GM12878 (cell line): ENCODE results near the gene ATP8A1. TPM values are rescaled to one million over a fixed set of nuclear protein-coding genes. Genes with fewer than 3 reads are reported as not detected.
A peak's percentile ranks its signal among the peaks of the same experiment; 100 is the strongest.
"Not testable (repeated sequence)": the region's sequence is repeated elsewhere in the genome, so short reads cannot be mapped to it uniquely, and the experiment has no call there.

Source experiments
- ATAC-seq: fragments of 200-7000 bp; cut with Tn5 transposase; 3 replicates; pipeline ENCODE4 v1.9.1; 2020; ENCODE audit warnings: mild to moderate bottlenecking, moderate library complexity
- BruUV-seq: library from RNA; stranded (reverse); fragments of 400-500 nt; replicated peaks from 2 replicates; lab custom pipeline; 2021; lab: Mats Ljungman, UMichigan
- CTCF ChIA-PET: fragments of 300-600 bp; sonication (Branson Sonifier 250); formaldehyde crosslinking; extraction: SDS; loops from one replicate; lab custom pipeline; 2021; ENCODE audit warnings: inconsistent platforms; lab: Yijun Ruan, JAX
- POLR2A ChIA-PET: fragments of 350-600 bp; formaldehyde crosslinking; extraction: SDS; loops from one replicate; lab custom pipeline; 2021; ENCODE audit warnings: inconsistent platforms; lab: Charles Lee
- RAD21 ChIA-PET: fragments of 300-600 bp; sonication (Branson Sonifier 250); formaldehyde crosslinking; loops from one replicate; lab custom pipeline; 2023; ENCODE audit warnings: antibody characterized with exemption; ENCODE audit not compliant: unreplicated experiment; lab: Charles Lee
- SMC1A ChIA-PET: fragments of 300-600 bp; sonication (Branson Sonifier 250); formaldehyde crosslinking; loops from one replicate; lab custom pipeline; 2023; ENCODE audit not compliant: unreplicated experiment, uncharacterized antibody; lab: Charles Lee
- DNase-seq: peaks from one replicate; pipeline ENCODE4 v3.0.0-alpha.2; 2011; ENCODE audit warnings: low read depth, low spot score
- FAIRE-seq: peaks from 3 replicates; lab custom pipeline; 2011; peaks lifted over from hg19 to GRCh38; lab: Jason Lieb, UNC
- H2AFZ ChIP-seq: 2 replicates; pipeline ENCODE4 v1.6.0; 2011; ENCODE audit warnings: low read depth, low read length, control low read depth; ENCODE audit not compliant: control insufficient read depth
- H3K27ac ChIP-seq: 2 replicates; pipeline ENCODE4 v1.5.1; 2011; ENCODE audit warnings: control low read depth; ENCODE audit not compliant: control insufficient read depth, insufficient read depth
- H3K27me3 ChIP-seq, 2 experiments: replicated peaks in 1 of 2; 2 replicates each; pipeline versions ENCODE4 v1.6.0 to v1.6.1; 2011; ENCODE audit warnings: low read length in 1 of 2; ENCODE audit not compliant: control insufficient read depth in 2 of 2, insufficient read depth in 2 of 2
- H3K36me3 ChIP-seq, 2 experiments: 2 replicates each; pipeline ENCODE4 v1.5.1; 2011; ENCODE audit warnings: low read length in 1 of 2; ENCODE audit not compliant: control insufficient read depth in 2 of 2, insufficient read depth in 2 of 2
- H3K4me1 ChIP-seq: 2 replicates; pipeline ENCODE4 v1.6.1; 2011; ENCODE audit warnings: mild to moderate bottlenecking, low read length, moderate library complexity, mixed read lengths; ENCODE audit not compliant: control insufficient read depth, insufficient read depth
- H3K4me2 ChIP-seq: 2 replicates; pipeline ENCODE4 v1.6.0; 2011; ENCODE audit warnings: control low read depth; ENCODE audit not compliant: control insufficient read depth, insufficient read depth
- H3K4me3 ChIP-seq: fragments of 200-600 bp; sonication (generic); 2 replicates; pipeline ENCODE4 v1.5.1; 2016
- H3K79me2 ChIP-seq: 2 replicates; pipeline ENCODE4 v1.6.0; 2011; ENCODE audit warnings: low read length; ENCODE audit not compliant: control insufficient read depth, insufficient read depth
- H3K9ac ChIP-seq: 2 replicates; pipeline ENCODE4 v1.8.0; 2011; ENCODE audit warnings: low read length, control low read depth, mixed read lengths; ENCODE audit not compliant: control insufficient read depth, insufficient read depth
- H3K9me3 ChIP-seq: replicated peaks from 3 replicates; pipeline ENCODE4 v1.5.1; 2011; ENCODE audit warnings: mild to moderate bottlenecking, low read length; ENCODE audit not compliant: control insufficient read depth, insufficient read depth
- H4K20me1 ChIP-seq: 2 replicates; pipeline ENCODE4 v1.6.0; 2011; ENCODE audit not compliant: control insufficient read depth, insufficient read depth
- NR2F1 ChIP-seq: fragments of 450-650 bp; conservative IDR thresholded peaks from 2 replicates; pipeline ENCODE4 v1.6.1; 2017; ENCODE audit warnings: mild to moderate bottlenecking
- WGBS: methylation state at CpG from one replicate; pipeline ENCODE4 v1.1.6; 2016; ENCODE audit warnings: low lambda C conversion rate; ENCODE audit not compliant: insufficient replicate concordance, insufficient coverage; ENCODE audit errors: missing lambda C conversion rate; 5-methylcytosine and 5-hydroxymethylcytosine counted together
- in situ Hi-C: fragments of 300-500 bp; cut with MboI; formaldehyde crosslinking; loops from 9 replicates; pipeline ENCODE4 v1.14.3; 2018; ENCODE audit warnings: mixed read lengths
- intact Hi-C: fragments of 100-400 bp; cut with micrococcal nuclease; formaldehyde crosslinking; loops from one replicate; pipeline ENCODE4 v1.14.2; 2022; ENCODE audit not compliant: unreplicated experiment
- polyA plus RNA-seq, 11 experiments: library from polyadenylated mRNA; depleted of rRNA in 4 of 11; unstranded in 6 of 11; stranded (reverse) in 5 of 11; fragments of >200 nt; fragmentation: Nextera tagmentation in 4 of 11; fragmentation: Illumina TruSeq in 1 of 11; extraction: Ambion mirVana in 4 of 11; extraction: Trizol in 1 of 11; gene quantifications; 1 replicate in 1 of 11; 2 replicates in 10 of 11; pipeline versions ENCODE4 v1.2.1 to v1.2.3, GENCODE V29; 2011 to 2016; ENCODE audit warnings: inconsistent platforms in 2 of 11, missing spikeins in 2 of 11, low read depth in 1 of 11
- total RNA-seq, 4 experiments: library from RNA; depleted of rRNA in 3 of 4; stranded (reverse); fragments of >200 nt in 3 of 4; fragmentation: Illumina TruSeq in 1 of 4; extraction: Trizol in 1 of 4; gene quantifications; 2 replicates each; pipeline versions ENCODE4 v1.2.1 to v1.2.3, GENCODE V29; 2013 to 2021
- TF ChIP-seq, protein P1 (sequence below): fragments of 450-650 bp; IDR thresholded peaks from 2 replicates; pipeline ENCODE4 v1.6.1; 2017; ENCODE audit warnings: mild to moderate bottlenecking

The ATP8A1 gene
- total and polyA plus RNA-seq, 10 of the 15 experiments (the other 5 are each of a cell fraction or from before 2014, with no cell fraction given), result 9.0 to 116 (median 37.3) TPM

DNA sequence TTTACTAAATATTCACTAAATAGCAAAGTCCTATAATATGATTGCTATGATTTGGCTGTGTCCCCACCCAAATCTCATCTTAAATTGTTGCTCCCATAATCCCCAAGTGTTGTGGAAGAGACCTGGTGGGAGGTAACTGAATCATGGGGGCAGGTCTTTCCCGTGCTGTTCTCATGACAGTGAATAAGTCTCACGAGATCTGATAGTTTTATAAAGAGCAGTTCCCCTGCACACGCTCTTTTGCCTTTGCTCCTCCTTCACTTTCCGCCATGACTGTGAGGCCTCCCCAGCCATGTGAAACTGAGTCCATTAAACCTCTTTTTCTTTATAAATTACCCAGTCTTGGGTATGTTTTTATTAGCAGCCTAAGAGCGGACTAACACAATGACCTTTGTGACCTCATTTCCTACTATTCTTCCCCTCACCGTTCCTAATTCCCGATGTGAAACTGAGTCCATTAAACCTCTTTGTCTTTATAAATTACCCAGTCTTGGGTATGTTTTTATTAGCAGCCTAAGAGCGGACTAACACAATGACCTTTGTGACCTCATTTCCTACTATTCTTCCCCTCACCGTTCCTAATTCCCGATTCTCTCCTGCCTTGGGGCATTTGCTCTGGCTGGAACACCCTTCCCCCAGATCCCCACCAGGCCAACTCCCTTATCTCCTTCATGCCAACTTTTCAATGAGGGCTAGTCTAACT, 4.2 kb downstream of the ATP8A1 start:
- BruUV-seq, FAIRE-seq, ATAC-seq, intact Hi-C loops, CTCF ChIA-PET, H4K20me1 ChIP-seq, H2AFZ ChIP-seq, H3K9ac ChIP-seq, H3K27me3 ChIP-seq, H3K4me1 ChIP-seq, POLR2A ChIA-PET, H3K4me3 ChIP-seq, in situ Hi-C loops, DNase-seq, H3K36me3 ChIP-seq, H3K27ac ChIP-seq: not testable (repeated sequence)
- RAD21 ChIA-PET, result interaction anchor here (0.9 to 2.0 kb wide), 3 partner anchors 9 to 18 kb away, joined by 3 to 5 read pairs (median 4); no protein-coding TSS in a partner anchor
- 96% methylated on average over 10 of the region's 10 CpGs for WGBS
- Histone ChIP-seq H3K9me3 (peaks cover 15% of the 10 kb centered on the region), H3K79me2 (peaks cover 90% of the 10 kb centered on the region), H3K4me2 (peak overlapping the region; percentile 92)
- TF ChIP-seq, protein P1, sequence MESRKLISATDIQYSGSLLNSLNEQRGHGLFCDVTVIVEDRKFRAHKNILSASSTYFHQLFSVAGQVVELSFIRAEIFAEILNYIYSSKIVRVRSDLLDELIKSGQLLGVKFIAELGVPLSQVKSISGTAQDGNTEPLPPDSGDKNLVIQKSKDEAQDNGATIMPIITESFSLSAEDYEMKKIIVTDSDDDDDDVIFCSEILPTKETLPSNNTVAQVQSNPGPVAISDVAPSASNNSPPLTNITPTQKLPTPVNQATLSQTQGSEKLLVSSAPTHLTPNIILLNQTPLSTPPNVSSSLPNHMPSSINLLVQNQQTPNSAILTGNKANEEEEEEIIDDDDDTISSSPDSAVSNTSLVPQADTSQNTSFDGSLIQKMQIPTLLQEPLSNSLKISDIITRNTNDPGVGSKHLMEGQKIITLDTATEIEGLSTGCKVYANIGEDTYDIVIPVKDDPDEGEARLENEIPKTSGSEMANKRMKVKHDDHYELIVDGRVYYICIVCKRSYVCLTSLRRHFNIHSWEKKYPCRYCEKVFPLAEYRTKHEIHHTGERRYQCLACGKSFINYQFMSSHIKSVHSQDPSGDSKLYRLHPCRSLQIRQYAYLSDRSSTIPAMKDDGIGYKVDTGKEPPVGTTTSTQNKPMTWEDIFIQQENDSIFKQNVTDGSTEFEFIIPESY, result peak; percentile 96; the same call in 1 of the 2 replicates
- peak; percentile 41; the same call in 1 of the 2 replicates for TF ChIP-seq NR2F1
- SMC1A ChIA-PET, result interaction anchor here (1.3 to 20.0 kb wide), 3 partner anchors 10 to 40 kb away, joined by 5 to 478 read pairs (median 9); no protein-coding TSS in a partner anchor
